ENCODE data around the gene IGHMBP2.
"Not testable (repeated sequence)": the region's sequence is repeated elsewhere in the genome, so short reads cannot be mapped to it uniquely, and the experiment has no call there.

IGHMBP2 gene

DNA sequence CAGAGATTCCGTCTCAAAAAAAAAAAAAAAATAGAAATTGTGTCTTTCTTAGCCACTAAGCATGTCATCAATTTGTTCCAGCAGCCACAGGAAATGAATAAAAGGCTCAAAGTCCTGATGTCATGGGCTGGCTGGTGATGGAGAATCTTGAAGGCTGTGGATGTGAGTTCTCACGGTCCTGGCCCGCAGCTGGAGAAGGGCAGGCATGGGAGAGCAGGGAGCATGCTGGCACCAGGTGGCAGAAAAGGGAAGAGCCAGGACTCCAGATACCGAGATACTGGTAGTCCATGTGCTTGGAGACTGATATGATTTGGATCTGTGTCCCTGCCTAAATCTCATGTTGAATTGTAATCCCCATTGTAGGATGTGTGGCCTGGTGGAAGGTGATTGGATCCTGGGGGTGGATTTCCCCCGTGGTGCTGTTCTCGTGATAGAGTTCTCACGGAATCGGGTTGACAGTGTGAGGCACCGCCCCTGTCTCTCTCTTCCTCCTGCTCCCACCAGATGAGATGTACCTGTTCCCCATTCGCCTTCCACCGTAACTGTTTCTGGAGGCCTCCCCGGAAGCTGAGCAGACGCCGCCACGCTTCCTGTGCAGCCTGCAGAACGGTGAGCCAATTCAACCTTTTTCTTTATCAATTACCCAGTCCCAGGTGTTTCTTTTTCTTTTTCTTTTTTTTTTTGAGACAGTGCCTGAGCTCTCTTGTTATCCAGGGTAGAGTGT is 59.0 kb downstream of the IGHMBP2 start:
- H3K9me3 ChIP-seq (ENCODE audit: control insufficient read depth, insufficient read depth, low read length) = no peaks in the 10 kb centered on the region
- H3K36me3 ChIP-seq (ENCODE audit: control insufficient read depth, insufficient read depth, low read length) = no peaks in the 10 kb centered on the region
- H3K4me1 ChIP-seq (ENCODE audit: control insufficient read depth, insufficient read depth, low read length) = no peaks in the 10 kb centered on the region
- no peak overlapping the region for H3K9ac ChIP-seq (ENCODE audit: low read depth, low read length)
- no peaks in the 10 kb centered on the region for H3K27me3 ChIP-seq (ENCODE audit: control insufficient read depth, insufficient read depth, low read length)
- H3K4me3 ChIP-seq (ENCODE audit: low read depth, low read length) = no peak overlapping the region

DNA sequence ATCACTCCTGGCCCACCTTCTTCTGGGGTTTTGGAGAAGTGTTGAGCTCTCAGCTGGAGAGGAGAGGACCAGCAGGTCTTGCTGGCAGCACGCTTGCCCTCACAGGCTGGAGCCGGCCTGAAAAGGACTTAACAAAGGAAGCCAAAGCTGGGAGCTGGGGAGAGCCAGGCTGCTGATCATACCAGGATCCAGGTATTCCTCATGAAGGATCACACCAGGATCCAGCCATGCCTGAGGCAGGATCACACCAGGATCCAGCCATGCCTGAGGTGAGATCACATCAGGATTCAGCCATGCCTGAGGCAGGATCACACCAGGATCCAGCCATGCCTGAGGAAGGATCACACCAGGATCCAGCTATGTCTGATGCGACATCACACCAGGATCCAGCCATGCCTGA is 60.1 kb downstream of the IGHMBP2 start:
- no peak overlapping the region for H3K4me3 ChIP-seq (ENCODE audit: low read depth, low read length)
- H3K27me3 ChIP-seq (ENCODE audit: control insufficient read depth, insufficient read depth, low read length) = no peaks in the 10 kb centered on the region
- no peaks in the 10 kb centered on the region for H3K9me3 ChIP-seq (ENCODE audit: control insufficient read depth, insufficient read depth, low read length)
- no peaks in the 10 kb centered on the region for H3K36me3 ChIP-seq (ENCODE audit: control insufficient read depth, insufficient read depth, low read length)
- no peak overlapping the region for H3K9ac ChIP-seq (ENCODE audit: low read depth, low read length)
- no peaks in the 10 kb centered on the region for H3K4me1 ChIP-seq (ENCODE audit: control insufficient read depth, insufficient read depth, low read length)

DNA sequence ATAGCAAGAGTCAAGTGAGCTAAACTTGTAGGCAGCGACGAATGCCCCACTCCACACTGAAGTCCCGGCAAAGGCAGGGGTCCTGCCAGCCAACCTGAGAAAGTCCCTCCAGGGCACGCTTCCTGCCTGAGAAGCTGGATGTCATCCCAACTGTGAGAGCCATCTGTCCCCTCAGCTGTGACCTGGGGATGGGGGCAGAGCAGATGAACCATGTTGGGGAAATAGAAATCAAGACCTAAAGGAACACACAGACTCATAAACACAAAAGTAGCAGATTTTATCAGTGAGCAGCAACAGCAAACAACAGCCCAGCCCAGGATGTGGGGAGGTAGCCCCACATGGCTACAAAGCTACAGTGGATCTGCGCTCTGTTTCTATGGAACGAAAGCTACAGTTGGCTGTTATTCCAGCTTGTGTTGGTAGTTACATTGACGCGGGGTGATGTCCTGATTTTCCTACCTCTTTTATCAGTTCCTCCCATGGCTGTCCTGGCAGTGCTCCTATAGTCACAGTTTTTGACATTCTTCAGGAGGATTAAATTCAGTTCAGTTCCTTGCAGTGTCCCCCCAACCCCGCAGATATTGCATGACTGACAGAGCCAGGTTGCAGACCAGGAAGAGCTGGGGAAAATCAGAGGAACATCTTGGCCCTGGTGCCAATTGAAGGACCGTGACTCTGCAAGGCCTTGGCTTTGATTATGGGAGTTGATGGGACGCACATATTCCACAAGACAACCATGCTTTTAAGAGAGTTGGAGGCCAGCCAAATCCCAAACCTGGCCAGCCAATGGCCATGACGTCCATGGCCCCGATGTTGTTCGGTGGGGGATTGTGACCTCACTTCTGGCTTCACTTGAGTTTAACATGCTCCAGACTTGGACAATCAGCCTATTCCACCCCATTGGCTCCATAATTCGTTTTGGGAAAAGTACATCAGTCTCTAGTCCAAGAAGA is 62.5 kb downstream of the IGHMBP2 start:
- no peaks in the 10 kb centered on the region for H3K9me3 ChIP-seq (ENCODE audit: control insufficient read depth, insufficient read depth, low read length)
- no peaks in the 10 kb centered on the region for H3K4me1 ChIP-seq (ENCODE audit: control insufficient read depth, insufficient read depth, low read length)
- H3K27me3 ChIP-seq (ENCODE audit: control insufficient read depth, insufficient read depth, low read length) = no peaks in the 10 kb centered on the region
- no peak overlapping the region for H3K9ac ChIP-seq (ENCODE audit: low read depth, low read length)
- no peak overlapping the region for H3K4me3 ChIP-seq (ENCODE audit: low read depth, low read length)
- H3K36me3 ChIP-seq (ENCODE audit: control insufficient read depth, insufficient read depth, low read length) = no peaks in the 10 kb centered on the region

DNA sequence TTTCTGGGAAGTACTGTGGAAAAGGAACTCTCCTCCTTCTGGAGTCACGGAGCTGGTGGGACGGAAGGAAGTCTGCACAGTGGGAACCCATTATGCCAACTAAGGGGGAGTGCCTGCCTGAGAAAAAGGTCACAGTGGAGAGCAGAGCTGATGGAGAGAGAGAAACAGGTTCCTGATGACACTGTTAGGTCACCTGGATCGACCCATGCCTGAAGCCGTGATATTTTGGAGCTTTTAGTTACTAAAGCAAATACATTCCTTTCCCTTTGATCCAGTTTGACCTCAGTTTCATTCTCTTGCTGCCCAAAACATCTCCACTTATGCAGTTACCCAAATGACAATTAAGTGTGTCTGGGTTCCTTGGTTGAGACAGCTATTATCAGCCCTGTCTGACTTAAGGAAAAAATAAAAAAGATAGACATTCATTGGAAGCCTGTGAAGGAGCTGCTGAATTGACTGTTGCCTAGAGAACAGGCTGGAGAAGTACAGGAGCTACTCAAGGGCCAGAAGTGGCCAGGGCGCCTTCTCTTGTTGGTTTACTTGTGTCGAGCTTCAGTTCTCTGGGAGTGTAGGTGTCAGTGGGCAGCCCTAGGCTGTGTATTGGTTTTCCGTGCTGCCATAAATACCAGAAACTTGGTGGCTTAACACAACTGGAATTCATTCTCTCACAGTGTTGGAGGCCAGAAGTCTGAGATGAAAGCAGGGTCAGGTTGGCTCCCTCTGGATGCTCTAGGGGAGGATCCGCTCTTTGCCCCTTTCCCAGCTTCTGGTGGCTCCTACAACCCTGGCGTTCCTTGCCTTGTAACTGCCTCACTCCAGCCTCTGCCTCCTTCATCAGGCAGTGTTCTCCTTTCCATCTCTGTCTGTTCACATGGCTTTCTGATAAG is 63.4 kb downstream of the IGHMBP2 start:
- Histone ChIP-seq H3K9me3 (ENCODE audit: control insufficient read depth, insufficient read depth, low read length) (no peaks in the 10 kb centered on the region), H3K27me3 (ENCODE audit: control insufficient read depth, insufficient read depth, low read length) (no peaks in the 10 kb centered on the region), H3K9ac (ENCODE audit: low read depth, low read length) (no peak overlapping the region), H3K4me3 (ENCODE audit: low read depth, low read length) (no peak overlapping the region), H3K36me3 (ENCODE audit: control insufficient read depth, insufficient read depth, low read length) (no peaks in the 10 kb centered on the region), H3K4me1 (ENCODE audit: control insufficient read depth, insufficient read depth, low read length) (no peaks in the 10 kb centered on the region)

DNA sequence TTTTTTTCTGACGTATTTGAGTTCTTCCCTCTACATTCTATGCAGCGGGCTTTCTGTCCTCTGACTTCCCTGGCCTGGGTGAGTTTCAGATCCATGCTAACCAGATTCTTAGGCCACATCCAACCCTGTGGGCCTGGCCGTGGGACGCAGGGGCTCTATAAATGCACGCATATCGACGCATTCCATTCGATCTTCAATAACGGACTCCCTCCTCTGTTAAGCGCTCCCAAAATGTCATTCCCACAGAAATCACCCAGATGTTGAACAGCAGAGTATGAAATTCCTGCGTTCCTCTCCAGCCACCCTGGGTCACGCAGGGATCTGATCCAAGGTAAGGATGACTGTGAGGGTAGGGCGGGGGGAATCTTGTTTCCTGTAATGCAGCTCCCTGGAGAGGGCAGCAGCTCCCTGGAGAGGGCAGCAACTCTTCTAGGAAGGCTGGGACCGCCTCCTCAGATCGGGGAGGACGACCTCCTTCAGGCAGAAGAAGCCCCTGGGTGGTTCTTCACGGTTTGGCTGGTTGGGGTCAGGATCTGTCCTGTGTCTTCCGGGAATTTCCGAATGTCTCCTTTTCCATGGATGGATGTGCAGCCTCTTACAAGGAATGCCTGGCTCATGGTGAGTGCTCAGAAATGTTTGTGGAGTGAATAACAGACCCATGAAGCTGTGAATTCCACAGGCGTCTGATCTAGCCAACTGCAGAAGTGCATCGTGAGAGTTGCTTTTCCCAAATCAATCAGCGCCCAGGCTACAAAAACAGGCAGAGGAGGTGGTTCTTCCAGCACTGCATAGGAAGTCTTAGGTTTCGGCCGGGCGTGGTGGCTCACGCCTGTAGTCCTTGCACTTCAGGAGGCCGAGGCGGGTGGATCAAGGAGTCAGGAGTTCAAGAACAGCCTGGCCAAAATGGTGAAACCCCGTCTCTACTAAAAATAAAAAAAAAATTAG is 64.9 kb downstream of the IGHMBP2 start:
- Histone ChIP-seq H3K4me3 (ENCODE audit: low read depth, low read length) (no peak overlapping the region), H3K27me3 (ENCODE audit: control insufficient read depth, insufficient read depth, low read length) (no peaks in the 10 kb centered on the region), H3K9ac (ENCODE audit: low read depth, low read length) (no peak overlapping the region), H3K36me3 (ENCODE audit: control insufficient read depth, insufficient read depth, low read length) (no peaks in the 10 kb centered on the region), H3K4me1 (ENCODE audit: control insufficient read depth, insufficient read depth, low read length) (no peaks in the 10 kb centered on the region), H3K9me3 (ENCODE audit: control insufficient read depth, insufficient read depth, low read length) (no peaks in the 10 kb centered on the region)

DNA sequence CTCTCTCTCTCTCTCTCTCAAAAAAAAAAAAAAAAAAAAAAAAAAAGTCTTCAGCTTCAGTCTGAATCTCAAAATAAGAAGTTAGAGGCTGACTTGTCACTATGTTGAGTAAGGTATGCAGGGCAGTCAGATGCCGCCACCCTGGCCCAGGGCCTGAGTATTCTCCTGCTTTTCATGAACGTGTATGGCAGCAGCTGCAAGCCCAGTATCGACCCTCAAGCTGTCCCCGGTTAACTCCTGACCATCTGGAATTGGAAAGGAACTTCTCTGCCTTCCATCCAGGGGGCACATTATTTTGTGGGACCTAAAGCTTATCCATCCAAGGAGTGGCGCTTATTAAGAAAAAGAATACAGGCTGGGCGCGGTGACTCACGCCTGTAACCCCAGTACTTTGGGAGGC is 65.7 kb downstream of the IGHMBP2 start:
- no peaks in the 10 kb centered on the region for H3K27me3 ChIP-seq (ENCODE audit: control insufficient read depth, insufficient read depth, low read length)
- no peak overlapping the region for H3K4me3 ChIP-seq (ENCODE audit: low read depth, low read length)
- H3K9ac ChIP-seq (ENCODE audit: low read depth, low read length) = no peak overlapping the region
- no peaks in the 10 kb centered on the region for H3K36me3 ChIP-seq (ENCODE audit: control insufficient read depth, insufficient read depth, low read length)
- no peaks in the 10 kb centered on the region for H3K4me1 ChIP-seq (ENCODE audit: control insufficient read depth, insufficient read depth, low read length)
- no peaks in the 10 kb centered on the region for H3K9me3 ChIP-seq (ENCODE audit: control insufficient read depth, insufficient read depth, low read length)

DNA sequence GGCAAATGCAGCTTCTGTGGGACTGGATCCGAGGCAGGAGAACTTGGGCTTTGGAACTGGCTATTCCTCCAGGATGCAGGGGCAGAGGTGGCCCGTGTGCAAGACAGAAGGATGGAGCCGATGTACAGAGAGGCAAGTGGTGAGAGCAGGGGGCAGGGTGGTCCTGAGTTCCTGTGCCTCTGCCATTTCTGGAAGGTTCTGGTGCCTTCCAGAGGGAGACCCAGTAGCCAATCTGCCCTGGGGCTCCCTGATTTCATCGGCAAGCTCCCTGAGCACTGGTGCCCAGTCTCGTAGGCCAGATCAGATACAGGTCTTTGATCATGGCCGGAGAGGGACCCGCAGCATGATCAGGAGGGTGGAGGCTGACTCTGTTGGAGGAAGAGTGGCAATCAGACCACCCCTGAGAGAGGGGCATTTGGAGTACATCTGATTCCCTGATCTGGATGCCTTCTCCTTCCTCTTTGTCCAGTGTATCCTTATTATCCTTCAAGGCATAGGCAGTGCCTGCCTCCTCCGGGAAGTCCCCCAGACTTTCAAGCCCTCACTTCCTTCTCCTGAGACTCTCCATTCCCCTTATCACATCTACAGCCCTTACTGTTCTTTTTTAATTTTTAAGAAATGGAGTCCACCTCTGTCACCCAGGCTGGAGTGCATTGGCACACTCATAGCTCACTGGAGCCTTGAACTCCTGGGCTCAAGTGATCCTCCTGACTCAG is 67.4 kb downstream of the IGHMBP2 start:
- no peaks in the 10 kb centered on the region for H3K4me1 ChIP-seq (ENCODE audit: control insufficient read depth, insufficient read depth, low read length)
- H3K36me3 ChIP-seq (ENCODE audit: control insufficient read depth, insufficient read depth, low read length) = no peaks in the 10 kb centered on the region
- no peaks in the 10 kb centered on the region for H3K27me3 ChIP-seq (ENCODE audit: control insufficient read depth, insufficient read depth, low read length)
- H3K9ac ChIP-seq (ENCODE audit: low read depth, low read length) = no peak overlapping the region
- H3K4me3 ChIP-seq (ENCODE audit: low read depth, low read length) = no peak overlapping the region
- peaks cover 3% of the 10 kb centered on the region for H3K9me3 ChIP-seq (ENCODE audit: control insufficient read depth, insufficient read depth, low read length)

DNA sequence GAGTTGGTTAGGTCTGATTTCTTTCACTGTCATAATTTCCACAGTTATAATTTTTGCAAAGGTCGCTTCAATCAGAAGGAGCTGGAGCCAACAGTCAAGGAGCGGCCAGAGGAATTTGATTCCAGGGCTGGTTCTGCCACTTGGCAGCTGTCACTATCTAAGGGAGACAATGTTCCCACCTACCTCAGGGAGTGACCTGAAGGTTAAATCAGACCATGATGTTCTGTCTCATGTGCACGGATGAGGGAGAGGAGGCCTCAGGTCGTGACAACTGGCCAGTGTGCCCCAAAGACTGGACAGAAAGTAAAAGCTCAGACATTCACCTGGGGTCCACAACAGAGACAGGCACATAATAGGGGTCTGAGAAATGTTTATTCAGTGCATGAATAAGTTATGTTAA is 69.5 kb downstream of the IGHMBP2 start:
- H3K4me1 ChIP-seq (ENCODE audit: control insufficient read depth, insufficient read depth, low read length) = no peaks in the 10 kb centered on the region
- H3K4me3 ChIP-seq (ENCODE audit: low read depth, low read length) = no peak overlapping the region
- H3K9me3 ChIP-seq (ENCODE audit: control insufficient read depth, insufficient read depth, low read length) = peaks cover 3% of the 10 kb centered on the region
- H3K9ac ChIP-seq (ENCODE audit: low read depth, low read length) = no peak overlapping the region
- H3K36me3 ChIP-seq (ENCODE audit: control insufficient read depth, insufficient read depth, low read length) = no peaks in the 10 kb centered on the region
- H3K27me3 ChIP-seq (ENCODE audit: control insufficient read depth, insufficient read depth, low read length) = no peaks in the 10 kb centered on the region

DNA sequence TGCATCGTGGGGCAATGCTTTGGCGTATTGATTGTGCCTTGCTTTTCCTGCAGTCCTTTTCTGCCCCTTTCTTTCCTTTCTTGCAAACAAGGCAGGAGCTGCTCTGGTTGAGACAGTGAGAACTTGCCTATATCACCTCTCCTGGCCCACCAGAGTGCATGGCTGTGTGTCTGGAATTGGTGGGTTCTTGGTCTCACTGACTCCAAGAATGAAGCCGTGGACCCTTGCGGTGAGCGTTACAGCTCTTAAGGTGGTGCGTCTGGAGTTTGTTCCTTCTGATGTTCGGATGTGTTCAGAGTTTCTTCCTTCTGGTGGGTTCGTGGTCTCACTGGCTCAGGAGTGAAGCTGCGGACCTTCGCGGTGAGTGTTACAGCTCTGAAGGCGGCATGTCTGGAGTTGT is 70.0 kb downstream of the IGHMBP2 start:
- H3K9me3 ChIP-seq (ENCODE audit: control insufficient read depth, insufficient read depth, low read length) = not testable (repeated sequence)

DNA sequence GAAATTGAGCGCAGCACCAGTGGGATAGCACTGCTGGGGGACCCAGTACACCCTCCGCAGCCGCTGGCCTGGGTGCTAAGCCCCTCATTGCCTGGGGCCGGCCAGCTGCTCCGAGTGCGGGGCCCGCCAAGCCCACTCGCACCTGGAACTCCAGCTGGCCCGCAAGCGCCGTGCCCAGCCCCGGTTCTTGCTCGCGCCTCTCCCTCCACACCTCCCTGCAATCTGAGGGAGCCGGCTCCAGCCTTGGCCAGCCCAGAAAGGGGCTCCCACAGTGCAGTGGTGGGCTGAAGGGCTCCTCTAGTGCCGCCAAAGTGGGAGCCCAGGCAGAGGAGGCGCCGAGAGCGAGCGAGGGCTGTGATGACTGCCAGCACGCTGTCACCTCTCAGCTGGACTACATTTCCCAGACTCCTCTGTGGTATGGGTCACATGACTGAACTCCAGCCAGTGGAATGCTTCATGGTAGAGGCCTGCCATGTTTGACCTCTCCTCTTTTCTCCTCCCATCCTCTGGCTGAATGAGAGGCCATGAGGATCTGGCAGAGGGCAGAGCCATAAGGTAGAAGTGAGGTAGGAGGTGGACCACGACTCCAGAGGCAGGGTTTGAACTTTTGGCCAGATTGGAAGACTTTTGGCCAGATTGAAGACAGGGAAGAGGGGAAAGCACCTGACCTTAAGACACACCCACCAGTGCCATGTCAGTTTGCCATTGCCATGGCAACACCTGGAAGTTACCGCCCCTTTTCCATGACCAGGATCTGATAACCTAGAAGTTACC is 70.9 kb downstream of the IGHMBP2 start:
- peaks cover 3% of the 10 kb centered on the region for H3K9me3 ChIP-seq (ENCODE audit: control insufficient read depth, insufficient read depth, low read length)
- no peaks in the 10 kb centered on the region for H3K36me3 ChIP-seq (ENCODE audit: control insufficient read depth, insufficient read depth, low read length)
- H3K9ac ChIP-seq (ENCODE audit: low read depth, low read length) = no peak overlapping the region
- no peak overlapping the region for H3K4me3 ChIP-seq (ENCODE audit: low read depth, low read length)
- no peaks in the 10 kb centered on the region for H3K27me3 ChIP-seq (ENCODE audit: control insufficient read depth, insufficient read depth, low read length)
- H3K4me1 ChIP-seq (ENCODE audit: control insufficient read depth, insufficient read depth, low read length) = no peaks in the 10 kb centered on the region

More for the DNA sequence above, 70.0 kb downstream of the IGHMBP2 start:
- H3K36me3 ChIP-seq (ENCODE audit: control insufficient read depth, insufficient read depth, low read length); H3K4me3 ChIP-seq (ENCODE audit: low read depth, low read length); H3K9ac ChIP-seq (ENCODE audit: low read depth, low read length); H3K27me3 ChIP-seq (ENCODE audit: control insufficient read depth, insufficient read depth, low read length); H3K4me1 ChIP-seq (ENCODE audit: control insufficient read depth, insufficient read depth, low read length): not testable (repeated sequence)

Data from iPS-15b (cell line).